GM12892 (cell line): ENCODE data around the gene ARMC6.

Experiments
- POLR2A ChIP-seq: IDR thresholded peaks from 2 replicates; pipeline ENCODE4 v1.6.1; 2011; ENCODE audit warnings: low read depth, low read length, control low read depth
- TAF1 ChIP-seq: IDR thresholded peaks from 2 replicates; pipeline ENCODE4 v1.6.1; 2011; ENCODE audit warnings: low read depth, mild to moderate bottlenecking, control low read depth, low read length, borderline replicate concordance

GRCh38 chr19:19025861-19026260 lies 7.5 kb upstream of the ARMC6 start:
- no peak for TF ChIP-seq POLR2A
- TF ChIP-seq TAF1, result no peak
